ENCODE results near the gene SLC25A4.
"Not testable (repeated sequence)": the region's sequence is repeated elsewhere in the genome, so short reads cannot be mapped to it uniquely, and the experiment has no call there.

The SLC25A4 gene

GRCh38 chr4:185182239-185182638, 39.2 kb downstream of the SLC25A4 start:
- Histone ChIP-seq H3K4me1 (no peaks in the 10 kb centered on the region; a peak in 2 of 20 replicates), H3K27ac (no peak overlapping the region), H3K9ac (no peak overlapping the region), H3K27me3 (no peaks in the 10 kb centered on the region), H3K36me3 (peaks cover 16 to 54% (median 24%) of the 10 kb centered on the region in 11 experiments; a peak in 21 of 22 replicates), H3K9me3 (replicated peaks in 1 of 11) (no peaks in the 10 kb centered on the region; a peak in 1 of 22 replicates), H4K20me1 (peaks cover 47 to 92% (median 63%) of the 10 kb centered on the region in 11 experiments; a peak in 21 of 22 replicates), H3K4me2 (no peak overlapping the region), H3K4me3 (no peak overlapping the region)
- no peak for TF ChIP-seq Cebpa-rat (IDR thresholded peaks at IDR 0.05)

DNA sequence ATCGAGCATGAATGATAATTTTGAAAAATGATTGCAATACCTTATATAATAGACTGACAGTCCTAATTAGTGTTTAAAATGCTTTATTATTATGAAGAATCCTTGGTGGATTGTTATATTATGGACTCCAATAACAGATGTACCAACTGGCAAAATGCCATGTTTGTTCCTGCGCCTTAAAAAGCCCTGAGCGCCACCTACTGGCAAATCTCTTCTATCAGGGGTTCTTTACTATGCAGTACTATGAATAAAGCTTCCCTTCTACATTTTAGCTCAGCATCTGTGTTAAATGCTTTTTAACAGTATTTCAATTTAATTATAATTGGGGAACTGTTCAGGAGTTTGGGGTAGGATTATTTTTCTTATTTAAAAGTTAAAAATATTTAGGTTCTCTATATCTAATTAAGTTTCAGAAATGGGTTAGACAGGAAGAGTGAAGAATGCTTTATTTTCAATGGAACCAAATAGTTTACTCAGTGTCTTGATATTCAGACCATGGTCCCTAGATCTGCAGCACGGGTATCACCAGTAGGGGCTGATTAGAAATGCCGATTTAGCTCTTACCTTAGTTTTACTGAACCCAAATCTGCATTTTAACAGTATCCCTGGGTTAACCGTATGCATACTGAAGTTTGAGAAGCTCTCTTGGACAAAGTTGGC, 40.7 kb downstream of the SLC25A4 start:
- Histone ChIP-seq H3K4me2 (no peak overlapping the region), H4K20me1 (peaks cover 46 to 93% (median 65%) of the 10 kb centered on the region in 11 experiments; a peak in 21 of 22 replicates), H3K4me1 (no peaks in the 10 kb centered on the region; a peak in 2 of 20 replicates), H3K9me3 (replicated peaks in 1 of 11) (no peaks in the 10 kb centered on the region; a peak in 1 of 22 replicates), H3K27me3 (no peaks in the 10 kb centered on the region), H3K9ac (no peak overlapping the region), H3K4me3 (no peak overlapping the region), H3K27ac (no peak overlapping the region), H3K36me3 (peaks cover 24 to 63% (median 35%) of the 10 kb centered on the region in 11 experiments)
- TF ChIP-seq Cebpa-rat (IDR thresholded peaks at IDR 0.05): no peak

- no peak overlapping the region for H3K27ac ChIP-seq
- no peak overlapping the region for H3K9ac ChIP-seq
- peaks cover 44 to 88% (median 50%) of the 10 kb centered on the region in 11 experiments for H3K36me3 ChIP-seq
- TF ChIP-seq Cebpa-rat (IDR thresholded peaks at IDR 0.05): no peak
- no peak overlapping the region for H3K4me3 ChIP-seq
- H4K20me1 ChIP-seq: peaks cover 31 to 85% (median 62%) of the 10 kb centered on the region in 11 experiments; a peak in 20 of 22 replicates
- H3K27me3 ChIP-seq: no peaks in the 10 kb centered on the region
- H3K4me2 ChIP-seq: no peak overlapping the region
- peaks cover 0 to 8% (median 0%) of the 10 kb centered on the region in 10 experiments; a peak in 3 of 20 replicates for H3K4me1 ChIP-seq
- no peaks in the 10 kb centered on the region for H3K9me3 ChIP-seq (replicated peaks in 1 of 11)
These were observed 43.7 kb downstream of the SLC25A4 start for GRCh38 chr4:185186769-185187168.

GRCh38 chr4:185189606-185190305, 46.7 kb downstream of the SLC25A4 start:
- Histone ChIP-seq H3K36me3 (peaks cover 43 to 84% (median 63%) of the 10 kb centered on the region in 11 experiments), H3K4me2 (no peak overlapping the region), H3K4me3 (no peak overlapping the region), H3K9ac (no peak overlapping the region), H3K4me1 (peaks cover 0 to 18% (median 2%) of the 10 kb centered on the region in 10 experiments; a peak in 9 of 20 replicates), H3K27ac (no peak overlapping the region), H3K9me3 (replicated peaks in 1 of 11) (peaks cover 0 to 8% (median 0%) of the 10 kb centered on the region in 11 experiments; a peak in 2 of 22 replicates), H3K27me3 (no peaks in the 10 kb centered on the region), H4K20me1 (peaks cover 16 to 84% (median 51%) of the 10 kb centered on the region in 11 experiments; a peak in 19 of 22 replicates)
- TF ChIP-seq Cebpa-rat (IDR thresholded peaks at IDR 0.05): no peak

GRCh38 chr4:185190306-185190856, 47.3 kb downstream of the SLC25A4 start:
- H3K36me3 ChIP-seq: peaks cover 43 to 88% (median 69%) of the 10 kb centered on the region in 11 experiments
- H3K27ac ChIP-seq: no peak overlapping the region
- no peak overlapping the region for H3K9ac ChIP-seq
- peaks cover 19 to 84% (median 53%) of the 10 kb centered on the region in 11 experiments; a peak in 19 of 22 replicates for H4K20me1 ChIP-seq
- TF ChIP-seq Cebpa-rat (IDR thresholded peaks at IDR 0.05): no peak
- no peak overlapping the region for H3K4me3 ChIP-seq
- H3K9me3 ChIP-seq (replicated peaks in 1 of 11): peaks cover 0 to 8% (median 0%) of the 10 kb centered on the region in 11 experiments; a peak in 2 of 22 replicates
- no peaks in the 10 kb centered on the region for H3K27me3 ChIP-seq
- peaks cover 0 to 24% (median 2%) of the 10 kb centered on the region in 10 experiments; a peak in 9 of 20 replicates for H3K4me1 ChIP-seq
- no peak overlapping the region for H3K4me2 ChIP-seq

DNA sequence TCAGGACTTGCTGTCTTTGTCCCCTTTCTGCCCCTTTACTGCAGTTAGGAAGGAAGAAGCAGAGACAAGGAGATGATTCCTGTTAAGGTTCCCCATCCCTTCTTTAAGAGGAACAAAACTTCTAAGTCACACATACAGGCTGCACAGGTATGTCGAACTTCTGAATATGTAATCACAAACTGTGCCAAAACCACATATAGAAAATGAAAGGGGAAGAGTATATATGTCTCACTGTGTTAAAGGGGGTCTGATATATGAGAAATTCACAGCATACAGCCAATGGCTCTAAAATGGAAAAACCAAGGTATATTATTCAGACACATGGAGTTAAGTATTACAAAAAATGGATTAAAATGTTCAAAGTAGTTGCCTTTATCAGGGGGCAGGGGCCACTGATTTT, 49.0 kb downstream of the SLC25A4 start:
- Histone ChIP-seq H3K4me2 (0 out of 22 replicates have a peak overlapping the region, but pooled peaks of 2 of the 11 experiments have one; percentile 4 to 29), H3K9ac (no peak overlapping the region), H3K4me1 (peaks cover 0 to 28% (median 2%) of the 10 kb centered on the region in 10 experiments; a peak in 8 of 20 replicates), H4K20me1 (peaks cover 21 to 84% (median 44%) of the 10 kb centered on the region in 11 experiments; a peak in 19 of 22 replicates), H3K27me3 (no peaks in the 10 kb centered on the region), H3K9me3 (replicated peaks in 1 of 11) (peaks cover 0 to 8% (median 0%) of the 10 kb centered on the region in 11 experiments; a peak in 2 of 22 replicates), H3K36me3 (peaks cover 48 to 87% (median 77%) of the 10 kb centered on the region in 11 experiments), H3K27ac (no peak overlapping the region), H3K4me3 (no peak overlapping the region)
- TF ChIP-seq Cebpa-rat (IDR thresholded peaks at IDR 0.05): no peak

- Histone ChIP-seq H4K20me1 (peaks cover 17 to 80% (median 48%) of the 10 kb centered on the region in 11 experiments; a peak in 17 of 22 replicates), H3K9ac (no peak overlapping the region), H3K36me3 (peaks cover 24 to 85% (median 60%) of the 10 kb centered on the region in 11 experiments), H3K4me3 (no peak overlapping the region), H3K4me1 (peaks cover 0 to 27% (median 2%) of the 10 kb centered on the region in 10 experiments; a peak in 8 of 20 replicates), H3K27me3 (no peaks in the 10 kb centered on the region), H3K27ac (0 out of 22 replicates have a peak overlapping the region, but pooled peaks of 1 of the 11 experiments have one; percentile 4), H3K9me3 (replicated peaks in 1 of 11) (peaks cover 0 to 8% (median 0%) of the 10 kb centered on the region in 11 experiments; a peak in 2 of 22 replicates), H3K4me2 (peak overlapping the region in 3 of 11 experiments; percentile 20 to 56 (median 37); a peak in 6 of 22 replicates)
- TF ChIP-seq Cebpa-rat (IDR thresholded peaks at IDR 0.05): no peak
These were observed 52.1 kb downstream of the SLC25A4 start for GRCh38 chr4:185194924-185195888.

- Histone ChIP-seq H3K27ac (no peak overlapping the region), H3K9ac (no peak overlapping the region), H3K4me3 (no peak overlapping the region), H3K4me1 (peaks cover 1 to 23% (median 3%) of the 10 kb centered on the region in 10 experiments; a peak in 15 of 20 replicates), H3K27me3 (no peaks in the 10 kb centered on the region), H3K4me2 (no peak overlapping the region), H3K36me3 (peaks cover 14 to 85% (median 56%) of the 10 kb centered on the region in 11 experiments), H4K20me1 (peaks cover 21 to 89% (median 52%) of the 10 kb centered on the region in 11 experiments; a peak in 17 of 22 replicates), H3K9me3 (replicated peaks in 1 of 11) (peaks cover 0 to 8% (median 0%) of the 10 kb centered on the region in 11 experiments; a peak in 2 of 22 replicates)
- TF ChIP-seq Cebpa-rat (IDR thresholded peaks at IDR 0.05): no peak
These were observed 53.4 kb downstream of the SLC25A4 start for GRCh38 chr4:185196437-185196836.

GRCh38 chr4:185198189-185198588, 55.1 kb downstream of the SLC25A4 start:
- H4K20me1 ChIP-seq: peaks cover 20 to 77% (median 50%) of the 10 kb centered on the region in 11 experiments; a peak in 16 of 22 replicates
- peaks cover 17 to 34% (median 20%) of the 10 kb centered on the region in 10 experiments for H3K4me1 ChIP-seq
- H3K27me3 ChIP-seq; H3K9me3 ChIP-seq (replicated peaks in 1 of 11); H3K4me2 ChIP-seq; H3K27ac ChIP-seq; H3K4me3 ChIP-seq; H3K9ac ChIP-seq: not testable (repeated sequence)
- H3K36me3 ChIP-seq: peaks cover 14 to 80% (median 49%) of the 10 kb centered on the region in 11 experiments

Measured in BLaER1 treated with 17β-estradiol and CSF1 and Interleukin-3, amounts not matched to agents 10 nM and 100 nM (cell line).